K562 (cell line): ENCODE data around the gene ZNF319. TPM values are rescaled to one million over a fixed set of nuclear protein-coding genes. Genes with fewer than 3 reads are reported as not detected.
A peak's percentile ranks its signal among the peaks of the same experiment; 100 is the strongest.

Experiments
- CXXC5 ChIP-seq: fragments of 250-450 bp; sonication (Bioruptor Pico); IDR thresholded peaks from 2 replicates; pipeline ENCODE4 v1.8.0; 2022; ENCODE audit warnings: inconsistent platforms, mild to moderate bottlenecking, moderate library complexity
- ELF1 ChIP-seq: fragments of 200-800 bp; sonication (Bioruptor generic); IDR thresholded peaks from 2 replicates; pipeline ENCODE4 v1.6.1; 2016; ENCODE audit warnings: missing genetic modification characterization, missing compliant biosample characterization
- ETV1 ChIP-seq: fragments of 450-650 bp; conservative IDR thresholded peaks from 2 replicates; pipeline ENCODE4 v1.6.1; 2016; ENCODE audit warnings: missing genetic modification characterization, control low read depth, low read depth, missing compliant biosample characterization
- HMG20A ChIP-seq: fragments of 450-650 bp; formaldehyde crosslinking; conservative IDR thresholded peaks from 2 replicates; pipeline ENCODE4 v1.4.0; 2020; ENCODE audit warnings: mild to moderate bottlenecking, mixed read lengths
- POLR2B ChIP-seq: fragments of 450-650 bp; IDR thresholded peaks from 2 replicates; pipeline ENCODE4 v1.6.1; 2018; ENCODE audit warnings: low read depth; ENCODE audit not compliant: partially characterized antibody
- SMAD4 ChIP-seq: fragments of 250-450 bp; sonication (Bioruptor Pico); conservative IDR thresholded peaks from 2 replicates; pipeline ENCODE4 v1.8.0; 2021; ENCODE audit warnings: inconsistent platforms, mild to moderate bottlenecking, moderate library complexity
- SRSF7 ChIP-seq: fragments of 200-400 bp; formaldehyde crosslinking; optimal IDR thresholded peaks from 2 replicates; pipeline ENCODE3; 2017; ENCODE audit warnings: mild to moderate bottlenecking, low read depth, low read length
- TCF7 ChIP-seq: sonication (generic); IDR thresholded peaks from 2 replicates; pipeline ENCODE4 v1.6.1; 2016; ENCODE audit warnings: antibody characterized with exemption, borderline replicate concordance
- TFAM ChIP-seq: fragments of 250-450 bp; sonication (Bioruptor Pico); conservative IDR thresholded peaks from 2 replicates; pipeline ENCODE4 v1.5.0; 2021; ENCODE audit warnings: mild to moderate bottlenecking, moderate library complexity
- ZNF644 ChIP-seq: fragments of 200-800 bp; sonication (Bioruptor generic); IDR thresholded peaks from 2 replicates; pipeline ENCODE4 v1.6.1; 2016; ENCODE audit warnings: low read depth, missing genetic modification characterization, missing compliant biosample characterization
- polyA plus RNA-seq, 8 experiments: library from polyadenylated mRNA; depleted of rRNA in 4 of 8; stranded (reverse) in 5 of 8; unstranded in 3 of 8; fragments of >200 nt; fragmentation: Nextera tagmentation in 2 of 8; fragmentation: Illumina TruSeq in 1 of 8; extraction: Ambion mirVana in 2 of 8; extraction: Trizol in 1 of 8; gene quantifications; 2 replicates each; pipeline versions ENCODE4 v1.2.1 to v1.2.3, GENCODE V29; 2011 to 2014; ENCODE audit warnings: inconsistent platforms in 1 of 8, missing spikeins in 1 of 8
- total RNA-seq, 7 experiments: library from RNA; depleted of rRNA in 6 of 7; stranded (reverse); fragments of >200 nt in 6 of 7; fragmentation: Illumina TruSeq in 2 of 7; extraction: Trizol in 2 of 7; gene quantifications; 2 replicates each; pipeline versions ENCODE4 v1.2.1 to v1.2.3, GENCODE V29; 2011 to 2021; ENCODE audit warnings: low replicate concordance in 1 of 7
- TF ChIP-seq, protein P1 (sequence below), 2 experiments: fragments of 450-650 bp in 1 of 2; sonication (generic) in 1 of 2; formaldehyde crosslinking in 1 of 2; IDR thresholded peaks; 2 replicates each; pipeline versions ENCODE4 v1.7.1 to v1.9.0; 2016 to 2022; ENCODE audit warnings: inconsistent platforms in 1 of 2, mild to moderate bottlenecking in 1 of 2, missing genetic modification reagents in 1 of 2
- TF ChIP-seq, protein P2 (sequence below), 2 experiments: IDR thresholded peaks; 2 replicates each; pipeline ENCODE4 v1.6.1; 2012; ENCODE audit warnings: improper control_type of control experiment in 2 of 2, low read depth in 2 of 2, low read length in 2 of 2, borderline replicate concordance in 1 of 2
- TF ChIP-seq, protein P3 (sequence below): sonication (generic); formaldehyde crosslinking; IDR thresholded peaks from 2 replicates; pipeline ENCODE4 v1.5.0; 2020; ENCODE audit warnings: missing genetic modification reagents

The ZNF319 gene
- total and polyA plus RNA-seq, 9 of the 15 experiments (the other 6 are each of a cell fraction or from before 2014, with no cell fraction given): 0.20 to 5.7 (median 1.4) TPM

DNA sequence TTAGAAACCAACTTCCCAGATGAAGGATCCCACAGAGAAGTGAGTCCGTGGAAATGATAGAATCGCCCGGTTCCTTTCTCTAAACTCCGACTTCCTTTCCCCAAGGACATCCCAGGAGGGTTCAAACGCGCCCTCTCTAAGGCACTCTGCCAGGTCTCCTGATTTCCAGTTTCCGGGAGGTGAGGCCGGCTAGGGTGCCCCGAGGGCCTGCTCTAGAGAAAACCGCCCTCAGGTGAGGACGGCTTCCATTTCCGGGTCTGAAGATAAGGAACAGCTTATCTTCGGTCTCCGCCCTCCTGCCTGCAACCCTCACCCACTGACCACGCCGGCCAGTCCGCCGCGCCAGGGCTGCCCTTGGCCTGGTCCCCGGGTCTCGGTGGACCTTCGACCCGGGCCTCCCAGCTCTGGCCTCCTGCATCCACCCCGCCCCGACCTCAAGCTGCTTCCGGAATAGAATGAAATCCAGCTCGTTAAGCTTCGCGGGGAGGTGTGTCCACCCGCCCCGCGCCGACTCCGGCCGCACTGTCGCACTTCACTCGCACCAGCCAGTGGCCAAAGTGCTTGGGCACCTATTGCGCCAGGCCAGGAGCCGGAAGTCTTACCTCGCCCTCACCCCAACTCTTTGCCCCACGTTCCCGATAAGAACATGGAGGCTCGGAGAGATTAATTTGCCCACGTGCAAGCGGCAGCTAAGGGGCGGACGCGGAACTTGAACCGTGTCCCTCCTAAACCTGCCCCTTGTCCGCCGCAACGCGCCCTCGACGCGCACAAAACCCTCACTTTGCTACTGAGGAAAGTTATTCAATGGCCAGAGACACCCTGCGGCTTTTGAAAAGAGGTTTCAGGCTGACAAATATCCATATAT is 24.2 kb upstream of the ZNF319 start (continued):
- TF ChIP-seq, protein P1, sequence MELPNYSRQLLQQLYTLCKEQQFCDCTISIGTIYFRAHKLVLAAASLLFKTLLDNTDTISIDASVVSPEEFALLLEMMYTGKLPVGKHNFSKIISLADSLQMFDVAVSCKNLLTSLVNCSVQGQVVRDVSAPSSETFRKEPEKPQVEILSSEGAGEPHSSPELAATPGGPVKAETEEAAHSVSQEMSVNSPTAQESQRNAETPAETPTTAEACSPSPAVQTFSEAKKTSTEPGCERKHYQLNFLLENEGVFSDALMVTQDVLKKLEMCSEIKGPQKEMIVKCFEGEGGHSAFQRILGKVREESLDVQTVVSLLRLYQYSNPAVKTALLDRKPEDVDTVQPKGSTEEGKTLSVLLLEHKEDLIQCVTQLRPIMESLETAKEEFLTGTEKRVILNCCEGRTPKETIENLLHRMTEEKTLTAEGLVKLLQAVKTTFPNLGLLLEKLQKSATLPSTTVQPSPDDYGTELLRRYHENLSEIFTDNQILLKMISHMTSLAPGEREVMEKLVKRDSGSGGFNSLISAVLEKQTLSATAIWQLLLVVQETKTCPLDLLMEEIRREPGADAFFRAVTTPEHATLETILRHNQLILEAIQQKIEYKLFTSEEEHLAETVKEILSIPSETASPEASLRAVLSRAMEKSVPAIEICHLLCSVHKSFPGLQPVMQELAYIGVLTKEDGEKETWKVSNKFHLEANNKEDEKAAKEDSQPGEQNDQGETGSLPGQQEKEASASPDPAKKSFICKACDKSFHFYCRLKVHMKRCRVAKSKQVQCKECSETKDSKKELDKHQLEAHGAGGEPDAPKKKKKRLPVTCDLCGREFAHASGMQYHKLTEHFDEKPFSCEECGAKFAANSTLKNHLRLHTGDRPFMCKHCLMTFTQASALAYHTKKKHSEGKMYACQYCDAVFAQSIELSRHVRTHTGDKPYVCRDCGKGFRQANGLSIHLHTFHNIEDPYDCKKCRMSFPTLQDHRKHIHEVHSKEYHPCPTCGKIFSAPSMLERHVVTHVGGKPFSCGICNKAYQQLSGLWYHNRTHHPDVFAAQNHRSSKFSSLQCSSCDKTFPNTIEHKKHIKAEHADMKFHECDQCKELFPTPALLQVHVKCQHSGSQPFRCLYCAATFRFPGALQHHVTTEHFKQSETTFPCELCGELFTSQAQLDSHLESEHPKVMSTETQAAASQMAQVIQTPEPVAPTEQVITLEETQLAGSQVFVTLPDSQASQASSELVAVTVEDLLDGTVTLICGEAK (IDR thresholded peaks at IDR 0.05): 0 out of 2 replicates have a peak, but pooled peaks have one; percentile 31
- TF ChIP-seq, protein P1 (CRISPR knock-in tag; IDR thresholded peaks at IDR 0.05): no peak
- TF ChIP-seq CXXC5 (CRISPR knock-in tag): peak; percentile 67
- no peak for TF ChIP-seq HMG20A (CRISPR knock-in tag)
- TF ChIP-seq ETV1 (tag): 0 out of 2 replicates have a peak, but pooled peaks have one; percentile 39
- peak; percentile 66; the same call in 1 of the 2 replicates for TF ChIP-seq SMAD4 (CRISPR knock-in tag)
- TF ChIP-seq TCF7: no peak
- TF ChIP-seq POLR2B: no peak
- TF ChIP-seq, protein P2, sequence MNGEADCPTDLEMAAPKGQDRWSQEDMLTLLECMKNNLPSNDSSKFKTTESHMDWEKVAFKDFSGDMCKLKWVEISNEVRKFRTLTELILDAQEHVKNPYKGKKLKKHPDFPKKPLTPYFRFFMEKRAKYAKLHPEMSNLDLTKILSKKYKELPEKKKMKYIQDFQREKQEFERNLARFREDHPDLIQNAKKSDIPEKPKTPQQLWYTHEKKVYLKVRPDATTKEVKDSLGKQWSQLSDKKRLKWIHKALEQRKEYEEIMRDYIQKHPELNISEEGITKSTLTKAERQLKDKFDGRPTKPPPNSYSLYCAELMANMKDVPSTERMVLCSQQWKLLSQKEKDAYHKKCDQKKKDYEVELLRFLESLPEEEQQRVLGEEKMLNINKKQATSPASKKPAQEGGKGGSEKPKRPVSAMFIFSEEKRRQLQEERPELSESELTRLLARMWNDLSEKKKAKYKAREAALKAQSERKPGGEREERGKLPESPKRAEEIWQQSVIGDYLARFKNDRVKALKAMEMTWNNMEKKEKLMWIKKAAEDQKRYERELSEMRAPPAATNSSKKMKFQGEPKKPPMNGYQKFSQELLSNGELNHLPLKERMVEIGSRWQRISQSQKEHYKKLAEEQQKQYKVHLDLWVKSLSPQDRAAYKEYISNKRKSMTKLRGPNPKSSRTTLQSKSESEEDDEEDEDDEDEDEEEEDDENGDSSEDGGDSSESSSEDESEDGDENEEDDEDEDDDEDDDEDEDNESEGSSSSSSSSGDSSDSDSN (IDR thresholded peaks at IDR 0.05; ENCODE audit: borderline replicate concordance in 1 of 2, low read depth in 2 of 2, low read length in 2 of 2): no peak
- TF ChIP-seq, protein P3, sequence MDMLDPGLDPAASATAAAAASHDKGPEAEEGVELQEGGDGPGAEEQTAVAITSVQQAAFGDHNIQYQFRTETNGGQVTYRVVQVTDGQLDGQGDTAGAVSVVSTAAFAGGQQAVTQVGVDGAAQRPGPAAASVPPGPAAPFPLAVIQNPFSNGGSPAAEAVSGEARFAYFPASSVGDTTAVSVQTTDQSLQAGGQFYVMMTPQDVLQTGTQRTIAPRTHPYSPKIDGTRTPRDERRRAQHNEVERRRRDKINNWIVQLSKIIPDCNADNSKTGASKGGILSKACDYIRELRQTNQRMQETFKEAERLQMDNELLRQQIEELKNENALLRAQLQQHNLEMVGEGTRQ: no peak
- no peak for TF ChIP-seq ZNF644 (tag)
- TF ChIP-seq SRSF7: no peak
- no peak for TF ChIP-seq TFAM (CRISPR knock-in tag)
- peak; percentile 85 for TF ChIP-seq ELF1 (tag)
